Smooth muscle cell (in vitro differentiated cells): Measurements from ENCODE around the gene MFN1. TPM values are rescaled to one million over a fixed set of nuclear protein-coding genes. Genes with fewer than 3 reads are reported as not detected.
A peak's percentile ranks its signal among the peaks of the same experiment; 100 is the strongest.

Experiments used
- DNase-seq: peaks from one replicate; lab custom pipeline; 2025; ENCODE audit not compliant: unreplicated experiment; lab: John Stamatoyannopoulos, UW
- H2AFZ ChIP-seq: fragments of 200-600 bp; sonication (generic); 2 replicates; pipeline ENCODE4 v1.6.0; 2016; ENCODE audit warnings: antibody characterized with exemption, low read depth, mild to moderate bottlenecking
- H3F3A ChIP-seq: fragments of 200-600 bp; sonication (generic); 2 replicates; pipeline ENCODE4 v1.6.0; 2017; ENCODE audit warnings: antibody characterized with exemption, low read depth
- H3K27ac ChIP-seq: fragments of 200-600 bp; sonication (generic); 2 replicates; pipeline ENCODE4 v1.5.1; 2016; ENCODE audit warnings: low read depth, mild to moderate bottlenecking
- H3K27me3 ChIP-seq: fragments of 200-600 bp; sonication (generic); 2 replicates; pipeline ENCODE4 v1.6.1; 2016; ENCODE audit warnings: low read depth, mild to moderate bottlenecking
- H3K36me3 ChIP-seq: fragments of 200-600 bp; sonication (generic); 2 replicates; pipeline ENCODE4 v1.5.1; 2016; ENCODE audit warnings: low read depth
- H3K4me1 ChIP-seq: fragments of 200-600 bp; sonication (generic); 2 replicates; pipeline ENCODE4 v1.5.1; 2016; ENCODE audit warnings: low read depth
- H3K4me2 ChIP-seq: fragments of 200-600 bp; sonication (generic); 2 replicates; pipeline ENCODE4 v1.6.0; 2016; ENCODE audit warnings: mild to moderate bottlenecking
- H3K4me3 ChIP-seq: fragments of 200-600 bp; sonication (generic); 2 replicates; pipeline ENCODE4 v1.5.1; 2016; ENCODE audit warnings: mild to moderate bottlenecking
- H3K79me2 ChIP-seq: fragments of 200-600 bp; sonication (generic); 2 replicates; pipeline ENCODE4 v1.6.0; 2016; ENCODE audit warnings: low read depth, mild to moderate bottlenecking
- H3K9ac ChIP-seq: fragments of 200-600 bp; sonication (generic); 2 replicates; pipeline ENCODE4 v1.6.0; 2016; ENCODE audit warnings: low read depth
- H3K9me3 ChIP-seq: fragments of 200-600 bp; sonication (generic); replicated peaks from 2 replicates; pipeline ENCODE4 v1.5.1; 2016; ENCODE audit warnings: low read depth
- H4K20me1 ChIP-seq: fragments of 200-600 bp; sonication (generic); 2 replicates; pipeline ENCODE4 v1.6.0; 2016; ENCODE audit warnings: low read depth
- WGBS: methylation state at CpG from one replicate; pipeline ENCODE4 v1.1.7; 2016; ENCODE audit warnings: low lambda C conversion rate; 5-methylcytosine and 5-hydroxymethylcytosine counted together
- polyA plus RNA-seq: library from polyadenylated mRNA; unstranded; fragments of >200 nt; fragmentation: Nextera tagmentation; extraction: Ambion mirVana; gene quantifications from 2 replicates; pipeline ENCODE4 v1.2.1, GENCODE V29; 2016
- total RNA-seq: library from RNA; depleted of rRNA; stranded (reverse); fragments of >200 nt; gene quantifications from 2 replicates; pipeline ENCODE4 v1.2.3, GENCODE V29; 2014
- TF ChIP-seq, protein P1 (sequence below): fragments of 200-600 bp; sonication (generic); IDR thresholded peaks from 2 replicates; pipeline ENCODE4 v1.5.1; 2017; ENCODE audit warnings: borderline replicate concordance, mild to moderate bottlenecking, antibody characterized with exemption; ENCODE audit not compliant: insufficient read depth, poor library complexity, severe bottlenecking

MFN1 gene
- total and polyA plus RNA-seq, 2 experiments from 2014 or later: 14.6 to 46.4 TPM

DNA sequence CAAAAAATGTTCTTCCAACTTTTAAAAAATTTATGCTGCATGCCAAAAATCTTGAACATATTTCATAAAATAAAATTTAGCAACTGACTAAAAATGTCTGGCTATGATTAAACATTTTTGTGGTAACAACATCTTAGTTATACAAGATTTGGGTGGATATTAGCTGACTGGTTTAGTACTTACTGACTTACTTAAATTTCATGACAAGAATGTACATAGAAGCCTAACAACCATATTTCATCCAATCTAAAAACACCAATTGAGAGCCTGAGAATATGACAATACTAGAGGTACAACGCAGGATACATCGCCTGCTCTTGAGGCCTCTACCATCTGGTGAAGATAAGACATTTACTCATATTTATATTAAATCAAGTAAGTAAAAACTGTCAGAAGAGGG lies 69.2 kb downstream of the MFN1 start:
- no peaks in the 10 kb centered on the region for H3K4me1 ChIP-seq
- DNase-seq: no peak
- TF ChIP-seq, protein P1, sequence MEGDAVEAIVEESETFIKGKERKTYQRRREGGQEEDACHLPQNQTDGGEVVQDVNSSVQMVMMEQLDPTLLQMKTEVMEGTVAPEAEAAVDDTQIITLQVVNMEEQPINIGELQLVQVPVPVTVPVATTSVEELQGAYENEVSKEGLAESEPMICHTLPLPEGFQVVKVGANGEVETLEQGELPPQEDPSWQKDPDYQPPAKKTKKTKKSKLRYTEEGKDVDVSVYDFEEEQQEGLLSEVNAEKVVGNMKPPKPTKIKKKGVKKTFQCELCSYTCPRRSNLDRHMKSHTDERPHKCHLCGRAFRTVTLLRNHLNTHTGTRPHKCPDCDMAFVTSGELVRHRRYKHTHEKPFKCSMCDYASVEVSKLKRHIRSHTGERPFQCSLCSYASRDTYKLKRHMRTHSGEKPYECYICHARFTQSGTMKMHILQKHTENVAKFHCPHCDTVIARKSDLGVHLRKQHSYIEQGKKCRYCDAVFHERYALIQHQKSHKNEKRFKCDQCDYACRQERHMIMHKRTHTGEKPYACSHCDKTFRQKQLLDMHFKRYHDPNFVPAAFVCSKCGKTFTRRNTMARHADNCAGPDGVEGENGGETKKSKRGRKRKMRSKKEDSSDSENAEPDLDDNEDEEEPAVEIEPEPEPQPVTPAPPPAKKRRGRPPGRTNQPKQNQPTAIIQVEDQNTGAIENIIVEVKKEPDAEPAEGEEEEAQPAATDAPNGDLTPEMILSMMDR: no peak
- H3K4me2 ChIP-seq: no peak overlapping the region
- H3F3A ChIP-seq: no peaks in the 10 kb centered on the region
- no peaks in the 10 kb centered on the region for H3K9me3 ChIP-seq
- no peak overlapping the region for H3K27ac ChIP-seq
- H2AFZ ChIP-seq: no peak overlapping the region
- 96% methylated on average over 2 of the region's 2 CpGs for WGBS
- no peak overlapping the region for H3K9ac ChIP-seq
- no peaks in the 10 kb centered on the region for H3K27me3 ChIP-seq
- H3K4me3 ChIP-seq: no peak overlapping the region
- H3K36me3 ChIP-seq: peaks cover 7% of the 10 kb centered on the region
- peaks cover 10% of the 10 kb centered on the region for H4K20me1 ChIP-seq
- no peaks in the 10 kb centered on the region for H3K79me2 ChIP-seq

DNA sequence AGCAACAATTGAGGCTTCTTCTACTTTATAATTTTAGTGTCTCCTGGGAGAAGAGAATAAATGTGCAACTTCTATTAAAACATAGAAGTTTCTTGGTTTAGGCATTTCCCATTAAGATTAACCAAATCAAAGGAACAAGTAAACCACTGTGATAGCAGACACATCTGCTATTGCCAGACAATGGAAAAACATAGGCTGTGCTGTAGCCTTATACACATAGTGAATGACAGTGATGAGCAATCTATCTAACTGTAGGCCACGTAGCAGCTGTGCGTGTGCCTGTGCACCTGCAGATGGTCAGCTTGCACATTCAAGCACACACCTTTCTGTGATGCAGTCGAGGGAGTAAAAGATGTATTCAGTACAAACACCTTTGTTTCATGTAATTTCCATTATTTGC lies 71.1 kb downstream of the MFN1 start:
- no peak overlapping the region for H2AFZ ChIP-seq
- TF ChIP-seq, protein P1: no peak
- peaks cover 22% of the 10 kb centered on the region for H4K20me1 ChIP-seq
- no peaks in the 10 kb centered on the region for H3K4me1 ChIP-seq
- no peak overlapping the region for H3K4me3 ChIP-seq
- no peaks in the 10 kb centered on the region for H3K9me3 ChIP-seq
- H3K4me2 ChIP-seq: no peak overlapping the region
- no peaks in the 10 kb centered on the region for H3K27me3 ChIP-seq
- peaks cover 7% of the 10 kb centered on the region for H3K36me3 ChIP-seq
- H3K27ac ChIP-seq: no peak overlapping the region
- H3F3A ChIP-seq: no peaks in the 10 kb centered on the region
- H3K9ac ChIP-seq: no peak overlapping the region
- 92% methylated on average over 3 of the region's 3 CpGs for WGBS
- H3K79me2 ChIP-seq: peaks cover 5% of the 10 kb centered on the region
- no peak for DNase-seq

DNA sequence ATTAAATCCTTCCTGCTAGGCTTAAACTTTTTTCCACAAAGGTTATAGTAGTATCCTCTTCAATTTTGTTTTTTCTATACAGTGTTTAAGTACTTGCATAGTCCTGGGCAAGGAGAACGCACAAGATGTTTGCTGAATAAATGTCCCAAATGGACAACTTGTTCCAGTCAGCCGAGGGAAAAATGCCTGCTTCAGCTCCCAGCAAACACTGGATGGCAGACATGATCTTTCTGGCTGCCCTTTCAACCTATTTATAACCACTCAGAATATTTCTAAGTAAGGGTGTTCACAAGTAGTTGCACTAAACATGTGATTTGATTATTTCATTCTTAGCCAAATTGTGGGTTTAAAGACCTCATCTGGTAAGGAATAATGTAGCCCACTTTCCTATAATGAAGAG lies 74.0 kb downstream of the MFN1 start:
- Histone ChIP-seq H3K4me2 (no peak overlapping the region), H3K4me1 (no peaks in the 10 kb centered on the region), H3K36me3 (peaks cover 7% of the 10 kb centered on the region), H3K27ac (no peak overlapping the region), H3K27me3 (no peaks in the 10 kb centered on the region), H4K20me1 (peaks cover 38% of the 10 kb centered on the region), H3K4me3 (no peak overlapping the region), H2AFZ (no peak overlapping the region), H3F3A (no peaks in the 10 kb centered on the region), H3K79me2 (peaks cover 16% of the 10 kb centered on the region), H3K9ac (no peak overlapping the region), H3K9me3 (no peaks in the 10 kb centered on the region)
- WGBS: 81% methylated on average over 2 of the region's 2 CpGs
- no peak for DNase-seq
- TF ChIP-seq, protein P1: peak; percentile 20

DNA sequence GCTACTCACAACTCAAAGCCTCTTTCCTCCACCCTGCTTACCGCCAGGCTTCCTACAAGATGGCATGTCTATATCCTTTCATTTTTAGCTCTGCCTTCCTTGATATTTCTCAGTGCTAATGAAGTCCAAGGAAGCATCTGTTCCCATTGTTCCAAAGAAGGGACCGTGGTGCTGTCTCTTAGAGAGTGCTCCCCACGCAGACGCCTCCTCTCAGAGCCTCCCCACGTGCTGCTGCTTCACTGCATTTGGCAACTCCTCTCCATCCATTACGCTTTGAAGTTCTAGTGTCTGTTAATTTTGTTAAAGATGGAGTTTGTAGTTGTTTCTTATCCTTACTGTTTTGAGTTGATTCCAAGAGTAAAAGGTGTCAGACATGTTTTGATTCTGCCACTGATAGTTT lies 77.6 kb downstream of the MFN1 start:
- Histone ChIP-seq H3K4me3 (no peak overlapping the region), H3K27me3 (no peaks in the 10 kb centered on the region), H4K20me1 (peaks cover 71% of the 10 kb centered on the region), H3K4me2 (no peak overlapping the region), H3K4me1 (no peaks in the 10 kb centered on the region), H2AFZ (no peak overlapping the region), H3F3A (no peaks in the 10 kb centered on the region), H3K79me2 (peaks cover 52% of the 10 kb centered on the region), H3K9me3 (no peaks in the 10 kb centered on the region), H3K9ac (no peak overlapping the region), H3K27ac (no peak overlapping the region), H3K36me3 (no peaks in the 10 kb centered on the region)
- no peak for DNase-seq
- WGBS: 97% methylated on average over 6 of the region's 6 CpGs
- TF ChIP-seq, protein P1: no peak
